Tongue (tissue), 3 donors: ENCODE measurements around the gene CAPZA1. TPM values are rescaled to one million over a fixed set of nuclear protein-coding genes. Genes with fewer than 3 reads are reported as not detected.

Source experiments
- DNase-seq: peaks from one replicate; pipeline ENCODE4 v3.0.0-alpha.2; 2015
- small RNA-seq: library from RNA; depleted of rRNA; stranded (forward); fragments of <200 nt; gene quantifications from one replicate; pipeline ENCODE3, GENCODE V24; 2014; ENCODE audit warnings: low replicate concordance
- total RNA-seq: library from RNA; depleted of rRNA; stranded (reverse); fragments of >200 nt; gene quantifications from one replicate; pipeline ENCODE4 v1.2.3, GENCODE V29; 2014

Gene CAPZA1
- total RNA-seq, 1 donor from 2014 or later: 112 TPM

DNA sequence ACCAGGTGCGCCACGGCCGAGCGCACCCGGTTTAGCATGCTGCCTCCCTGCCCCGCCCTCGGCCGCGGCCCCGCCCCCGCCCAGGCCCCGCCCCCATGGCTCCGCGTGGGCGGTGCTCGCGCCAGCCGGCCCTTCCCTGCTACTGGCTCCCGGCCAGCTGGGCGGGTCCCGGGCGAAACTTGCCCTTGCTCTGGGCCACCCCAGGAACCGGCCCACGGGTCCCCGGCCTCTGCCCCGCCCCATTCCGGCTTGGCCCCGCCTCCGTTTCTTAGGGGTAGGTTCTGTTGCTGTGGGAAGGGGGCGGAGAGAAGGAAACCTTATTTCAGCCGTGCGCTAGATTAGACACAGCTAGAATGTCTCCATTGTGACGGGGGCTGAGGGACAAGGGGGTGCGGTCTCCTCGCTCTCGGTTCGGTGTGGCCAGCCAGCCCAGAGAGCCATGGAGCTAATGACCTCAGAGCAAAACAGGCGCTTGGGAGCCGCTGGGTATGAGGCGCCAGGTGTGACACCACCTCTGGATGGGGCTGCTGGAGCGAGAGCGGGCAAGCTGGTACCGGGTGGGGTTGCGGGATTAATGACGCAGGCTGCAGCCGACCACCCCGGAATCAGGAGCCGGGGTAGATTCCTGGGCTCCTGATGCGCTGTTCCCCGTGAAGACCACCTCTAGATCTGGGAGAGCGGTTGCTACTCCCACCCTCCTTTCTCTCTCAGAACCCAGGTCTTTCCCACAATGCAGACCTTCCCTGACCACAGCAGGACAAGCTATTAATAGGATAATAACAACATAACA lies 95.8 kb downstream of the CAPZA1 start, which contains the start of gene PPM1J:
Gene PPM1J (minus strand): TSS at position 69 of the 790 bp plus-strand sequence. CDS start 31 bp downstream, at position 38.
- peak; percentile 91 for DNase-seq

DNA sequence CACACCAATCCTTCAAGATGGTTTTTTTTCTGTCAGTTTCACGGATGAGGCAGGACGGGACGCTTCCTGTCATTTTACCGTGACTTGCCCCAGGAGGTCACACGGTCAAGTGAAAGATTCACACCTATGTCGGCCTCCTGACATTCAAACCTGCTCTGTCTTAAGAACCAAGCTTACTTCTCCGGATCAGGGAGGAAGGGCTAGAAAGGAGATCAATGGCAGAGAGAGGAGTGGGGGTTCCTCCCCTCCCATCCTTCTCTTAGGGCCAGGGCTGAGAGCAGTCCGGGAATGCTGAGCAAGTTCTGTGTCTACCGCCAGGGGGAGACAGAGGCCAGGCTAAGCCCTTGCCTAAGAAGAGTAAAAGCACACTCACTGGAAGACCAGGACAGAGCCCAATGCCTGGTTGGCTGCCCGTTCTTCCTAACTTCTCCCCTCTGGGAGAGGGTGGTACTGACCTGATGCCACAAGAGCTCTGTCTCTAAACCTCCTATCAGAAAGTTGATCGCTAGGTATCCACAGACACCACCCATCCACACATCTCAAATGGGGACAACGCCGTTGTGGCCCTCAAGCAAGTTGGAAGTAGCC lies 96.6 kb downstream of the CAPZA1 start:
- peak; percentile 97 for DNase-seq

DNA sequence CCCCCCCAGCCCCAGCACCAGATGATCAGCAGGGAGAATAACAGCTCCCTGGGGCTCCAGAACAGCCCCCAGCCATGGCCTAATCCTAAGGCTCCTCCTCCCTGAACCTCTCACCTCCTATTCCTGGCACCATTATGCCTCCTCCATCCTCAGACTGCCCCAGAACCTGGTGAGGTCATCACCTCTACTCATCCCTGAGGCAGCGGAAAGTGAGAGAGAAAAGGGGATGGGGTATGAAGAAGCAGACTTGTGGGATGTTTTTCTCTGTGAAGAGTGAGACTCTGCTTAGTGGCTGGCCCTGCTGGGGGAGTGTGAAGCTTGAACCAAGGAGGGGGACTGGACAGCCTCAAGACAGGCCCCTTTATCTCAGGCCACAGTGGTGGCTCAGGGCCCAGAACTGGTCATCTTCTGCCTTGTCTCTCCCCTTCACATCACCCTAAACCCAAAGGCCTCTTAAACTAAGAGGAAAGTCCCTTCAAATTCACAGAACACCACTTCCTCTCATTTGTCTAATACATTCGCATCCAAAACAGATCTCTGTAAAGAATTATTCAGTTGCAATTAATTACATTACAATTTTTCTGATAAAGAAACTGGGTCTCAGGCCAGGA lies 97.7 kb downstream of the CAPZA1 start:
- no peak for DNase-seq

DNA sequence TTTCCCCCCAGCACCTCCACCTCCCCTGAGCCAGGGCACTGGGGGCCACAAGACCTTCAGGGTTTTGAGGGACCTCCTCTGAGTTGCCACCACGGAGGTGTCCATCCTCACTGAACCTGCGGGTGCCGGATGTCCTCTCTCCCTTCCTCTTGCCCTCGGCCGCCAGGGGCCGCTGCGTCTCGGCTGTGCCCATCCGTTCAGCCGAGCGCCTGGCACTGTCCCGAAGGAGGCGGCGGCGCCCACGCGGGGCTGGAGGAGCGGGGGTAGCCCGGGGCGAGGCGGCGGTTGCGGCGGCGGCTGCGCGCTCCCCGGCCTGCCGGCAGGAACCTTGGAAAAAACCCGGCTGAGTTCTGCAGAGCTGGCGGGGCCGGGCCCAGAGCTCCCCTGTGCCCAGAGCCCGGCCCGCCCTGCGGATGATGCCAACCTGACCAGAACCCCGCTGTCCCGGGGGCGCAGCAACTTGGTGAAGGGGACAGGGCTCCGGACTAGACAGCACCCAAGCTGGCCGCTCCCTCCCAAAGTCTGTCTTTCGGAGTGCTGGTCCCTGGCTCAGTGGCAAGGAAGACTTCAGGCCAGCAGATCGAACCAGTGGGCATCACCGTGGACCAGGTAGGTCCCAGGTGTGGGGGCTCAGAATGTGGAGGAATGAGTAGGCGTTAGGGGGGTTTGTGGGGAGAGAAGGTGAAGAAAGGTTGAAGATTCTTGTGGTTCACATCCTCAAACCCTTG lies 99.2 kb downstream of the CAPZA1 start:
- DNase-seq: peak; percentile 79

DNA sequence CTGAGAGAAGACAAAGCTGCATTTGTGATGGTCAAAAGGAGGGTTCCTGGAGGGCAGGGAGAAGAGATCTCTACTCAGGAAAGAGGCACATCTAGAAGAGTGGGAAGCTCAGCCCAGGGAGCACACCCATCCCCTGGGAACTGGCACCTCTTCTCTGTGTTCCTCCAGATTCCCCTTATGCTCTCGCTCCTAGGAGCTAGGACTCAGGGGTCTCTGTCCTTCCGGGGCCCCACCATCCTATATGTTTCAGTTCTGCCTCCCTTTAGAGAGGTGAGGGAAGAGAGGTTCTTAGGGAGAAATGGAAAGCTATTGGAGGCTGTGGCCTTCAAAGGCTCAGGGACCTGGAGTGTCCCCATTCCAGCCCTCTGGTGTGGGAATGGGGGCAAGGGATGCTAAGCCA lies 100.1 kb downstream of the CAPZA1 start:
- DNase-seq: no peak

DNA sequence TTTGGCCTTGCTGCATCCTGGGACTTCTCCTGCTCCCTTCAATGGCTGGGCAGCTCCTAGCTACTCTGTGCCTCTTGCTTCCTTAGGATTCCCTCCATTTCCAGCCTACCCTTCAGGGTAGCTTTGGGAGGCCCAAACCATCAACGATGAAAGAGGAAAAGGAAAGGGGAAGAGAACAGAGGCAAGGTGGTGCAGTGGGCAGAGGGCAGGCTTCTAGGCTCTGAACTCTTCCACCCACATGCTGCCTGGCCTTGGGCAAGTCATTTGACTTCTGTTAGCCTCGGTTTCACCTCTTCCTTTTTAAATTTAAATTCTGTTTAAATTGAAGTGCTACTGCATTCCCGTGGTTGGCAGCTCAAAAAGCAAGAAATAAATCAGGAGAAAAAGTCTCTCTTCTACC lies 101.2 kb downstream of the CAPZA1 start:
- no peak for DNase-seq

Small RNA genes lying within 50 kb of the gene (small RNA-seq; reads per million reads assigned to genes)
- gene RNU7-70P: not detected

Other genes starting within 250 kb of the CAPZA1 start
- gene CTTNBP2NL, start 223.6 kb upstream of the CAPZA1 start, total RNA-seq: 12.6 TPM
- gene WNT2B, start 110.9 kb upstream of the CAPZA1 start, total RNA-seq: 6.1 TPM
- 38.3 TPM for gene ST7L, start 691 bp upstream of the CAPZA1 start, total RNA-seq
- 27.5 TPM for gene MOV10, start 54.8 kb downstream of the CAPZA1 start, total RNA-seq
- gene RHOC, start 87.3 kb downstream of the CAPZA1 start, total RNA-seq: 159 TPM
- 2.5 TPM for gene PPM1J, start 95.5 kb downstream of the CAPZA1 start, total RNA-seq